SK-N-SH (cell line): Measurements from ENCODE around the gene PDE2A. TPM values are rescaled to one million over a fixed set of nuclear protein-coding genes. Genes with fewer than 3 reads are reported as not detected.
A peak's percentile ranks its signal among the peaks of the same experiment; 100 is the strongest.

Experiments used
- CTCF ChIA-PET: fragments of 300-600, 350-600 bp; formaldehyde crosslinking; extraction: SDS; loops from one replicate; lab custom pipeline; 2021; lab: Yijun Ruan, JAX
- POLR2A ChIA-PET: fragments of 350-600 bp; sonication (Branson Sonifier 250); formaldehyde crosslinking; extraction: SDS; loops from one replicate; lab custom pipeline; 2020; ENCODE audit warnings: antibody characterized with exemption, inconsistent platforms; lab: Yijun Ruan, JAX
- DNase-seq: peaks from one replicate; pipeline ENCODE4 v3.0.0; 2012
- H2AFZ ChIP-seq: fragments of 200-600 bp; sonication (generic); 2 replicates; pipeline ENCODE4 v1.8.1; 2016; ENCODE audit warnings: antibody characterized with exemption, mild to moderate bottlenecking, low read depth
- H3F3A ChIP-seq: fragments of 200-600 bp; sonication (generic); replicated peaks from 2 replicates; pipeline ENCODE3; 2016; ENCODE audit warnings: antibody characterized with exemption, mild to moderate bottlenecking; ENCODE audit not compliant: insufficient read depth
- H3K27ac ChIP-seq, 2 experiments: fragments of 200-500 bp in 1 of 2; fragments of 200-600 bp in 1 of 2; sonication (Bioruptor generic) in 1 of 2; sonication (generic), shearing (Covaris generic) in 1 of 2; 2 replicates each; pipeline versions ENCODE4 v1.5.1 to v1.6.1; 2014 to 2016; ENCODE audit warnings: low read depth in 2 of 2, inconsistent platforms in 1 of 2, low read length in 1 of 2, mild to moderate bottlenecking in 1 of 2, mixed read lengths in 1 of 2
- H3K27me3 ChIP-seq: fragments of 200-600 bp; sonication (generic), shearing (Covaris generic); 2 replicates; pipeline ENCODE4 v1.6.1; 2016; ENCODE audit warnings: mixed run types; ENCODE audit not compliant: insufficient read depth
- H3K36me3 ChIP-seq, 2 experiments: fragments of 200-500 bp in 1 of 2; fragments of 200-600 bp in 1 of 2; sonication (Bioruptor generic) in 1 of 2; sonication (generic) in 1 of 2; replicated peaks in 1 of 2; 2 replicates each; pipeline versions ENCODE3 to v1.5.1; 2014 to 2016; ENCODE audit warnings: low read length in 1 of 2, mild to moderate bottlenecking in 1 of 2; ENCODE audit not compliant: insufficient read depth in 2 of 2, control insufficient read depth in 1 of 2
- H3K4me1 ChIP-seq, 2 experiments: fragments of 200-500 bp in 1 of 2; fragments of 200-600 bp in 1 of 2; sonication (Bioruptor generic) in 1 of 2; sonication (generic), shearing (Covaris generic) in 1 of 2; 2 replicates each; pipeline versions ENCODE4 v1.5.1 to v1.6.1; 2014 to 2016; ENCODE audit warnings: low read depth in 1 of 2, low read length in 1 of 2, mixed run types in 1 of 2; ENCODE audit not compliant: insufficient read depth in 2 of 2, control insufficient read depth in 1 of 2
- H3K4me2 ChIP-seq: fragments of 200-600 bp; sonication (generic), shearing (Covaris generic); 2 replicates; pipeline ENCODE4 v1.6.1; 2017; ENCODE audit warnings: mixed run types
- H3K4me3 ChIP-seq, 2 experiments: fragments of 200-500 bp in 1 of 2; fragments of 200-600 bp in 1 of 2; sonication (Bioruptor generic) in 1 of 2; sonication (generic), shearing (Covaris generic) in 1 of 2; 2 replicates each; pipeline versions ENCODE4 v1.5.1 to v1.8.1; 2014 to 2016; ENCODE audit warnings: low read depth in 2 of 2, inconsistent platforms in 1 of 2, low read length in 1 of 2, mild to moderate bottlenecking in 1 of 2, mixed read lengths in 1 of 2, moderate library complexity in 1 of 2
- H3K79me2 ChIP-seq: fragments of 200-600 bp; sonication (generic); 2 replicates; pipeline ENCODE4 v1.8.1; 2017; ENCODE audit warnings: mild to moderate bottlenecking; ENCODE audit not compliant: insufficient read depth
- H3K9ac ChIP-seq: fragments of 200-600 bp; sonication (generic); 2 replicates; pipeline ENCODE4 v1.6.1; 2017; ENCODE audit warnings: mixed run types
- H3K9me2 ChIP-seq: fragments of 200-600 bp; sonication (generic); 2 replicates; pipeline ENCODE4 v1.6.1; 2017; ENCODE audit warnings: mixed run types
- H3K9me3 ChIP-seq: fragments of 200-600 bp; sonication (generic); 2 replicates; pipeline ENCODE4 v1.6.1; 2017; ENCODE audit warnings: mixed run types, mild to moderate bottlenecking, moderate library complexity
- H4K20me1 ChIP-seq: fragments of 200-600 bp; sonication (generic); 2 replicates; pipeline ENCODE4 v1.6.1; 2017; ENCODE audit warnings: mild to moderate bottlenecking, mixed run types; ENCODE audit not compliant: insufficient read depth
- CHD2 ChIP-seq: fragments of 150-350 bp; IDR thresholded peaks from 2 replicates; pipeline ENCODE4 v1.6.1; 2018; ENCODE audit warnings: low read length; ENCODE audit not compliant: partially characterized antibody
- CTCF ChIP-seq: fragments of 200-600 bp; sonication (generic); IDR thresholded peaks from 2 replicates; pipeline ENCODE4 v1.6.1; 2017; ENCODE audit warnings: antibody characterized with exemption, mild to moderate bottlenecking, moderate library complexity
- FOXM1 ChIP-seq: IDR thresholded peaks from 2 replicates; pipeline ENCODE4 v1.4.0; 2012; ENCODE audit warnings: low read depth, mild to moderate bottlenecking
- GATA2 ChIP-seq: sonication (generic); formaldehyde crosslinking; IDR thresholded peaks from 2 replicates; pipeline ENCODE4 v1.5.0; 2020; ENCODE audit warnings: mild to moderate bottlenecking, missing genetic modification reagents
- MAX ChIP-seq: IDR thresholded peaks from 2 replicates; pipeline ENCODE4 v1.4.0; 2012; ENCODE audit warnings: low read depth
- MXI1 ChIP-seq: IDR thresholded peaks from 2 replicates; pipeline ENCODE4 v1.6.1; 2012; ENCODE audit warnings: mild to moderate bottlenecking, low read depth, low read length, improper control_type of control experiment
- NFIC ChIP-seq: IDR thresholded peaks from 2 replicates; pipeline ENCODE4 v1.4.0; 2012; ENCODE audit warnings: borderline replicate concordance
- RCOR1 ChIP-seq: fragments of 150-350 bp; IDR thresholded peaks from 2 replicates; pipeline ENCODE4 v1.6.1; 2017; ENCODE audit warnings: antibody characterized with exemption, low read length
- SMC3 ChIP-seq: IDR thresholded peaks from 2 replicates; pipeline ENCODE4 v1.6.1; 2012; ENCODE audit warnings: low read depth, low read length, improper control_type of control experiment
- TCF12 ChIP-seq: IDR thresholded peaks from 2 replicates; pipeline ENCODE4 v1.4.0; 2012
- TEAD4 ChIP-seq: IDR thresholded peaks from 2 replicates; pipeline ENCODE4 v1.4.0; 2012; ENCODE audit warnings: mild to moderate bottlenecking, borderline replicate concordance; ENCODE audit not compliant: insufficient read depth
- USF1 ChIP-seq: IDR thresholded peaks from 2 replicates; pipeline ENCODE4 v1.4.0; 2012; ENCODE audit warnings: low read depth, borderline replicate concordance
- YY1 ChIP-seq: IDR thresholded peaks from 2 replicates; pipeline ENCODE4 v1.4.0; 2012; ENCODE audit warnings: low read depth, mild to moderate bottlenecking
- WGBS: methylation state at CpG from one replicate; pipeline ENCODE4 v1.1.6; 2017; ENCODE audit warnings: low lambda C conversion rate; 5-methylcytosine and 5-hydroxymethylcytosine counted together
- polyA plus RNA-seq, 3 experiments: library from polyadenylated mRNA; depleted of rRNA; stranded (reverse); fragments of >200 nt; gene quantifications; 2 replicates each; pipeline ENCODE4 v1.2.3, GENCODE V29; 2012
- TF ChIP-seq, protein P1 (sequence below): IDR thresholded peaks from 2 replicates; pipeline ENCODE4; 2012
- TF ChIP-seq, protein P2 (sequence below): fragments of 150-350 bp; IDR thresholded peaks from 2 replicates; pipeline ENCODE4 v1.6.1; 2017; ENCODE audit warnings: antibody characterized with exemption, low read length, low read depth, borderline replicate concordance

PDE2A gene
- polyA plus RNA-seq, 1 of the 3 experiments (the other 2 are of a cell fraction) = 0.43 TPM

GRCh38 chr11:72543849-72544542 lies 130.2 kb downstream of the PDE2A start:
- no peak for TF ChIP-seq YY1
- no peak for TF ChIP-seq USF1

GRCh38 chr11:72541257-72541974 lies 132.8 kb downstream of the PDE2A start:
- DNase-seq = no peak
- H3K27me3 ChIP-seq = peaks cover 37% of the 10 kb centered on the region; the same call in 1 of the 2 replicates
- TF ChIP-seq, protein P1, sequence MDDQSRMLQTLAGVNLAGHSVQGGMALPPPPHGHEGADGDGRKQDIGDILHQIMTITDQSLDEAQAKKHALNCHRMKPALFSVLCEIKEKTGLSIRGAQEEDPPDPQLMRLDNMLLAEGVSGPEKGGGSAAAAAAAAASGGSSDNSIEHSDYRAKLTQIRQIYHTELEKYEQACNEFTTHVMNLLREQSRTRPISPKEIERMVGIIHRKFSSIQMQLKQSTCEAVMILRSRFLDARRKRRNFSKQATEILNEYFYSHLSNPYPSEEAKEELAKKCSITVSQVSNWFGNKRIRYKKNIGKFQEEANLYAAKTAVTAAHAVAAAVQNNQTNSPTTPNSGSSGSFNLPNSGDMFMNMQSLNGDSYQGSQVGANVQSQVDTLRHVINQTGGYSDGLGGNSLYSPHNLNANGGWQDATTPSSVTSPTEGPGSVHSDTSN = no peak
- TF ChIP-seq FOXM1 (no peak), MAX (no peak), TCF12 (no peak)
- no peaks in the 10 kb centered on the region for H3K9me2 ChIP-seq
- POLR2A ChIA-PET = no interaction called here
- no peak overlapping the region for H3K27ac ChIP-seq
- H2AFZ ChIP-seq = no peak overlapping the region
- H3K4me3 ChIP-seq = no peak overlapping the region
- 84% methylated on average over 4 of the region's 4 CpGs for WGBS
- no peak overlapping the region for H3K9ac ChIP-seq
- no peaks in the 10 kb centered on the region for H3K79me2 ChIP-seq
- no peak overlapping the region for H3K4me2 ChIP-seq
- H3K9me3 ChIP-seq = no peaks in the 10 kb centered on the region
- CTCF ChIA-PET = interaction anchor here (1.8 kb wide), 1 partner anchor 101 kb away, joined by 5 read pairs; no protein-coding TSS in a partner anchor
- no peaks in the 10 kb centered on the region for H4K20me1 ChIP-seq
- H3F3A ChIP-seq = no peaks in the 10 kb centered on the region
- peaks cover 0 to 19% of the 10 kb centered on the region in 2 experiments; a peak in 2 of 4 replicates for H3K4me1 ChIP-seq
- H3K36me3 ChIP-seq = no peaks in the 10 kb centered on the region

More at GRCh38 chr11:72543849-72544542, 130.2 kb downstream of the PDE2A start:
- no peak overlapping the region for H3K4me2 ChIP-seq
- CTCF ChIA-PET = interaction anchor here (0.6 to 1.4 kb wide), 9 partner anchors 9 to 97 kb away, joined by 3 to 6 read pairs (median 5); no protein-coding TSS in a partner anchor
- H3K9me2 ChIP-seq = no peaks in the 10 kb centered on the region
- no peak overlapping the region for H3K4me3 ChIP-seq
- peaks cover 29% of the 10 kb centered on the region; the same call in 1 of the 2 replicates for H3K27me3 ChIP-seq
- POLR2A ChIA-PET = no interaction called here
- peak overlapping the region in 1 of 2 experiments; percentile 39; a peak in 1 of 4 replicates for H3K27ac ChIP-seq
- no peaks in the 10 kb centered on the region for H3K9me3 ChIP-seq
- H4K20me1 ChIP-seq = no peaks in the 10 kb centered on the region
- WGBS = 41% methylated on average over 5 of the region's 6 CpGs
- peak; percentile 39 for DNase-seq
- no peak overlapping the region for H2AFZ ChIP-seq
- H3F3A ChIP-seq = no peaks in the 10 kb centered on the region
- peaks cover 0 to 19% of the 10 kb centered on the region in 2 experiments; a peak in 2 of 4 replicates for H3K4me1 ChIP-seq
- no peaks in the 10 kb centered on the region for H3K79me2 ChIP-seq
- H3K36me3 ChIP-seq = no peaks in the 10 kb centered on the region
- no peak overlapping the region for H3K9ac ChIP-seq

- peaks cover 0 to 2% of the 10 kb centered on the region in 2 experiments; a peak in 2 of 4 replicates for H3K4me1 ChIP-seq
- no peaks in the 10 kb centered on the region for H3K9me3 ChIP-seq
- no peak for DNase-seq
- CTCF ChIA-PET = interaction anchor here (0.9 to 2.7 kb wide), 3 partner anchors 23 to 147 kb away, joined by 3 to 11 read pairs (median 5); no protein-coding TSS in a partner anchor
- H3K4me3 ChIP-seq = no peak overlapping the region
- H4K20me1 ChIP-seq = no peaks in the 10 kb centered on the region
- H2AFZ ChIP-seq = no peak overlapping the region
- peaks cover 42% of the 10 kb centered on the region; the same call in 1 of the 2 replicates for H3K27me3 ChIP-seq
- no peak overlapping the region for H3K4me2 ChIP-seq
- POLR2A ChIA-PET = no interaction called here
- H3K36me3 ChIP-seq = no peaks in the 10 kb centered on the region
- H3K9me2 ChIP-seq = no peaks in the 10 kb centered on the region
- 54% methylated on average over 2 of the region's 2 CpGs for WGBS
- H3K9ac ChIP-seq = no peak overlapping the region
- no peaks in the 10 kb centered on the region for H3F3A ChIP-seq
- no peaks in the 10 kb centered on the region for H3K79me2 ChIP-seq
- no peak overlapping the region for H3K27ac ChIP-seq
- TF ChIP-seq GATA2 (CRISPR knock-in tag) (no peak), MXI1 (no peak), TEAD4 (no peak), SMC3 (no peak), RCOR1 (no peak), CHD2 (no peak), NFIC (no peak), CTCF (no peak)
- TF ChIP-seq, protein P2, sequence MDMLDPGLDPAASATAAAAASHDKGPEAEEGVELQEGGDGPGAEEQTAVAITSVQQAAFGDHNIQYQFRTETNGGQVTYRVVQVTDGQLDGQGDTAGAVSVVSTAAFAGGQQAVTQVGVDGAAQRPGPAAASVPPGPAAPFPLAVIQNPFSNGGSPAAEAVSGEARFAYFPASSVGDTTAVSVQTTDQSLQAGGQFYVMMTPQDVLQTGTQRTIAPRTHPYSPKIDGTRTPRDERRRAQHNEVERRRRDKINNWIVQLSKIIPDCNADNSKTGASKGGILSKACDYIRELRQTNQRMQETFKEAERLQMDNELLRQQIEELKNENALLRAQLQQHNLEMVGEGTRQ = no peak
These were observed 137.2 kb downstream of the PDE2A start for GRCh38 chr11:72537051-72537450.
